A549 (cell line): ENCODE results near the gene USP32. TPM values are rescaled to one million over a fixed set of nuclear protein-coding genes. Genes with fewer than 3 reads are reported as not detected.

Experiments
- ATAC-seq, 2 experiments: fragments of 200-7000 bp in 1 of 2; fragments of >200 bp in 1 of 2; cut with Nextera tagmentation in 1 of 2; cut with Tn5 transposase in 1 of 2; 3 replicates each; pipeline versions ENCODE4 v1.8.0 to v1.9.1; 2018 to 2020; ENCODE audit warnings: mild to moderate bottlenecking in 1 of 2, moderate library complexity in 1 of 2
- CTCF ChIA-PET: fragments of 300-600 bp; sonication (Branson Sonifier 250); formaldehyde crosslinking; extraction: SDS; loops from one replicate; lab custom pipeline; 2021; ENCODE audit warnings: antibody characterized with exemption, inconsistent platforms; lab: Yijun Ruan, JAX
- POLR2A ChIA-PET: fragments of 350-600 bp; formaldehyde crosslinking; extraction: SDS; loops from one replicate; lab custom pipeline; 2021; ENCODE audit warnings: antibody characterized with exemption, inconsistent platforms; lab: Yijun Ruan, JAX
- DNase-seq, 2 experiments: peaks; one replicate each; pipeline versions ENCODE4 v3.0.0 to v3.0.0-alpha.2; 2011 to 2016; ENCODE audit warnings: low read depth in 1 of 2, low spot score in 1 of 2
- FAIRE-seq: peaks from 2 replicates; lab custom pipeline; 2011; peaks lifted over from hg19 to GRCh38; lab: Jason Lieb, UNC
- H3K27ac ChIP-seq, 2 experiments: fragments of >200 bp; sonication (Bioruptor Twin); formaldehyde crosslinking; 3 replicates each; pipeline ENCODE4 v1.5.1; 2016 to 2017
- H3K4me1 ChIP-seq: fragments of >200 bp; sonication (Bioruptor Twin); formaldehyde crosslinking; 3 replicates; pipeline ENCODE4 v1.6.1; 2016
- H3K4me2 ChIP-seq: fragments of >200 bp; sonication (Bioruptor Twin); formaldehyde crosslinking; 3 replicates; pipeline ENCODE4 v1.6.1; 2016
- H3K4me3 ChIP-seq: fragments of >200 bp; sonication (Bioruptor Twin); formaldehyde crosslinking; 3 replicates; pipeline ENCODE4 v1.5.1; 2016
- H3K9me3 ChIP-seq: fragments of >200 bp; sonication (Bioruptor Twin); formaldehyde crosslinking; 3 replicates; pipeline ENCODE4 v1.6.1; 2016
- BHLHE40 ChIP-seq: IDR thresholded peaks from 2 replicates; pipeline ENCODE4 v1.6.1; 2012; ENCODE audit warnings: low read depth, low read length, inconsistent platforms
- CBX2 ChIP-seq: fragments of 200-600 bp; sonication (generic); IDR thresholded peaks from 2 replicates; pipeline ENCODE4 v1.6.1; 2016; ENCODE audit warnings: low read depth, mild to moderate bottlenecking, borderline replicate concordance
- CEBPB ChIP-seq, 2 experiments: fragments of >200 bp in 1 of 2; sonication (Bioruptor Twin) in 1 of 2; formaldehyde crosslinking in 1 of 2; IDR thresholded peaks; 2 replicates each; pipeline ENCODE4 v1.6.1; 2012 to 2016
- CHD2 ChIP-seq: fragments of 150-350 bp; IDR thresholded peaks from 2 replicates; pipeline ENCODE4 v1.6.1; 2014; ENCODE audit warnings: low read length; ENCODE audit not compliant: partially characterized antibody
- CHD4 ChIP-seq: fragments of 200-600 bp; sonication (generic); IDR thresholded peaks from 2 replicates; pipeline ENCODE4 v1.6.1; 2016; ENCODE audit warnings: antibody characterized with exemption, mild to moderate bottlenecking, borderline replicate concordance
- EHF ChIP-seq: fragments of 250-450 bp; sonication (Bioruptor Pico); IDR thresholded peaks from 2 replicates; pipeline ENCODE4 v1.5.0; 2020; ENCODE audit warnings: mild to moderate bottlenecking
- FOSL2 ChIP-seq, 2 experiments: fragments of 450-650 bp in 1 of 2; fragments of >200 bp in 1 of 2; sonication (Bioruptor Twin) in 1 of 2; formaldehyde crosslinking; IDR thresholded peaks; 2 replicates each; pipeline versions ENCODE4 v1.5.0 to v1.6.1; 2016 to 2020; ENCODE audit warnings: mild to moderate bottlenecking in 1 of 2, moderate library complexity in 1 of 2
- GATA3 ChIP-seq: IDR thresholded peaks from 2 replicates; pipeline ENCODE4 v1.6.1; 2012; ENCODE audit warnings: borderline replicate concordance
- HOXA7 ChIP-seq: fragments of 250-450 bp; sonication (Bioruptor Pico); IDR thresholded peaks from 2 replicates; pipeline ENCODE4 v1.5.0; 2020; ENCODE audit warnings: mild to moderate bottlenecking, moderate library complexity
- HOXB13 ChIP-seq: fragments of 250-450 bp; sonication (Bioruptor Pico); IDR thresholded peaks from 2 replicates; pipeline ENCODE4 v1.5.0; 2020; ENCODE audit warnings: low read depth, mild to moderate bottlenecking, moderate library complexity
- HOXB5 ChIP-seq: fragments of 250-450 bp; sonication (Bioruptor Pico); IDR thresholded peaks from 2 replicates; pipeline ENCODE4 v1.5.0; 2020; ENCODE audit warnings: mild to moderate bottlenecking, moderate library complexity
- JUNB ChIP-seq: fragments of >200 bp; sonication (Bioruptor Twin); formaldehyde crosslinking; IDR thresholded peaks from 2 replicates; pipeline ENCODE4 v1.6.1; 2016
- KDM1A ChIP-seq: fragments of 200-600 bp; sonication (generic); IDR thresholded peaks from 2 replicates; pipeline ENCODE4 v1.6.1; 2016; ENCODE audit warnings: low read depth, mild to moderate bottlenecking
- NFE2L2 ChIP-seq: fragments of 150-350 bp; conservative IDR thresholded peaks from 2 replicates; pipeline ENCODE4 v1.6.1; 2014; ENCODE audit warnings: low read length
- POLR2A ChIP-seq: IDR thresholded peaks from 2 replicates; pipeline ENCODE4 v1.6.1; 2012; ENCODE audit warnings: mild to moderate bottlenecking, low read length
- RAD21 ChIP-seq, 2 experiments: fragments of >200 bp in 1 of 2; sonication (Bioruptor Twin) in 1 of 2; formaldehyde crosslinking in 1 of 2; IDR thresholded peaks in 1 of 2; conservative IDR thresholded peaks in 1 of 2; 2 replicates in 1 of 2; 3 replicates in 1 of 2; pipeline ENCODE4 v1.6.1; 2012 to 2018; ENCODE audit warnings: inconsistent platforms in 1 of 2
- RFX5 ChIP-seq: fragments of 450-650 bp; IDR thresholded peaks from 2 replicates; pipeline ENCODE4 v1.7.1; 2014; ENCODE audit warnings: antibody characterized with exemption, mild to moderate bottlenecking, moderate library complexity
- RNF2 ChIP-seq: fragments of 200-600 bp; sonication (generic); IDR thresholded peaks from 2 replicates; pipeline ENCODE4 v1.6.1; 2016; ENCODE audit warnings: low read depth, mild to moderate bottlenecking, antibody characterized with exemption, moderate library complexity, borderline replicate concordance
- SMC3 ChIP-seq: fragments of >200 bp; sonication (Bioruptor Twin); formaldehyde crosslinking; IDR thresholded peaks from 3 replicates; pipeline ENCODE4 v1.6.1; 2018; ENCODE audit warnings: inconsistent platforms
- TFCP2L1 ChIP-seq: fragments of 250-450 bp; sonication (Bioruptor Pico); IDR thresholded peaks from 2 replicates; pipeline ENCODE4 v1.5.0; 2021; ENCODE audit warnings: mild to moderate bottlenecking
- TP53 ChIP-seq: fragments of 250-450 bp; sonication (Bioruptor Pico); IDR thresholded peaks from 2 replicates; pipeline ENCODE4 v1.5.0; 2021; ENCODE audit warnings: mild to moderate bottlenecking, moderate library complexity
- ZFP36 ChIP-seq: fragments of 450-650 bp; IDR thresholded peaks from 2 replicates; pipeline ENCODE4 v1.6.1; 2014; ENCODE audit warnings: borderline replicate concordance; ENCODE audit not compliant: partially characterized antibody
- ZSCAN20 ChIP-seq: fragments of 250-450 bp; sonication (Bioruptor Pico); IDR thresholded peaks from 2 replicates; pipeline ENCODE4 v1.8.0; 2022; ENCODE audit warnings: mild to moderate bottlenecking, moderate library complexity
- WGBS: methylation state at CpG from one replicate; pipeline ENCODE4 v1.1.6; 2017; ENCODE audit errors: missing lambda C conversion rate; 5-methylcytosine and 5-hydroxymethylcytosine counted together
- polyA plus RNA-seq, 4 experiments: library from polyadenylated mRNA; depleted of rRNA in 3 of 4; stranded (reverse); fragments of >200 nt; fragmentation: RNase III in 1 of 4; extraction: RNeasy Plus Mini Kit Qiagen cat#74134 plus additional on column Dnase treatment in 1 of 4; gene quantifications; 2 replicates in 3 of 4; 3 replicates in 1 of 4; pipeline ENCODE4 v1.2.3, GENCODE V29; 2011 to 2017
- TF ChIP-seq, protein P1 (sequence below): fragments of >200 bp; sonication (Bioruptor Twin); formaldehyde crosslinking; IDR thresholded peaks from 2 replicates; pipeline ENCODE4 v1.6.1; 2016

Gene USP32
- polyA plus RNA-seq, 2 of the 4 experiments (the other 2 are of a cell fraction), result 35.4 to 52.2 TPM

- H3K4me2 ChIP-seq, result peak overlapping the region; percentile 60
- H3K27ac ChIP-seq, result peak overlapping the region; percentile 52 to 79; a peak in 2 of 6 replicates
- FAIRE-seq, result no peak
- peak in 1 of 2 experiments; percentile 39 for DNase-seq
- peak; percentile 28 to 44; a peak in 5 of 6 replicates for ATAC-seq
- TF ChIP-seq KDM1A, result peak; percentile 30; the same call in 1 of the 2 replicates
- TF ChIP-seq ZFP36, result no peak
- TF ChIP-seq GATA3, result 0 out of 2 replicates have a peak, but pooled peaks have one; percentile 31
- no peak for TF ChIP-seq CHD4
- no peak for TF ChIP-seq RNF2
- ChIA-PET CTCF (interaction anchor here (0.5 to 0.9 kb wide), 2 partner anchors 10 to 43 kb away, joined by 3 read pairs; no protein-coding TSS in a partner anchor), POLR2A (interaction anchor here (0.7 to 1.2 kb wide), 2 partner anchors 36 to 218 kb away, joined by 6 to 8 read pairs; partner anchors contain the start of gene USP32)
- no peaks in the 10 kb centered on the region for H3K9me3 ChIP-seq
- H3K4me1 ChIP-seq, result peaks cover 49% of the 10 kb centered on the region
- no peak overlapping the region for H3K4me3 ChIP-seq
- 84% methylated on average over 4 of the region's 4 CpGs for WGBS
Measured at GRCh38 chr17:60355663-60356594, 36.0 kb downstream of the USP32 start.

- no peak for TF ChIP-seq RAD21 (conservative IDR thresholded peaks at IDR 0.05 in 1 of 2, IDR thresholded peaks at IDR 0.05 in 1 of 2)
- TF ChIP-seq RFX5, result no peak
- no peak for TF ChIP-seq CHD2
- TF ChIP-seq POLR2A, result no peak
- TF ChIP-seq CBX2, result no peak
- peak; percentile 42 to 83; a peak in 3 of 4 replicates for TF ChIP-seq CEBPB (IDR thresholded peaks at IDR 0.05)
- 0 out of 3 replicates have a peak, but pooled peaks have one; percentile 9 for TF ChIP-seq SMC3
- no peak for TF ChIP-seq EHF (CRISPR knock-in tag)
- 0 out of 2 replicates have a peak, but pooled peaks have one; percentile 45 for TF ChIP-seq GATA3
- TF ChIP-seq FOSL2 (IDR thresholded peaks at IDR 0.05), result no peak
- peak; percentile 34; the same call in 1 of the 2 replicates for TF ChIP-seq FOSL2 (CRISPR knock-in tag; IDR thresholded peaks at IDR 0.05)
- TF ChIP-seq BHLHE40, result no peak
- no peak for TF ChIP-seq HOXB5 (CRISPR knock-in tag)
- TF ChIP-seq HOXB13 (CRISPR knock-in tag), result no peak
- no peak for TF ChIP-seq HOXA7 (CRISPR knock-in tag)
- no peak for TF ChIP-seq NFE2L2
- TF ChIP-seq TFCP2L1 (CRISPR knock-in tag), result no peak
- no peak for TF ChIP-seq CHD4
- no peak for TF ChIP-seq TP53 (CRISPR knock-in tag)
- no peak; the same call in 1 of the 2 replicates for TF ChIP-seq JUNB
- TF ChIP-seq ZSCAN20, result no peak
- TF ChIP-seq, protein P1, sequence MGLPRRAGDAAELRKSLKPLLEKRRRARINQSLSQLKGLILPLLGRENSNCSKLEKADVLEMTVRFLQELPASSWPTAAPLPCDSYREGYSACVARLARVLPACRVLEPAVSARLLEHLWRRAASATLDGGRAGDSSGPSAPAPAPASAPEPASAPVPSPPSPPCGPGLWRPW, result no peak
- 2% methylated on average over 1 of the region's 1 CpG for WGBS
Measured at GRCh38 chr17:60354223-60354622, 37.7 kb downstream of the USP32 start.

More at GRCh38 chr17:60354223-60354622, 37.7 kb downstream of the USP32 start:
- ATAC-seq (peak; percentile 35 to 48; a peak in 4 of 6 replicates), FAIRE-seq (peak; percentile 67), DNase-seq (peak in 1 of 2 experiments; percentile 27)
- no peaks in the 10 kb centered on the region for H3K9me3 ChIP-seq
- H3K4me3 ChIP-seq, result no peak overlapping the region
- POLR2A ChIA-PET, result no interaction called here
- peak overlapping the region; percentile 60 for H3K4me2 ChIP-seq
- H3K27ac ChIP-seq, result peak overlapping the region; percentile 2 to 52; a peak in 4 of 6 replicates
- CTCF ChIA-PET, result interaction anchor here (1.1 kb wide), 1 partner anchor 24 kb away, joined by 3 read pairs; no protein-coding TSS in a partner anchor
- H3K4me1 ChIP-seq, result peaks cover 49% of the 10 kb centered on the region
